ENCODE data around the gene BDKRB2.

Gene BDKRB2

DNA sequence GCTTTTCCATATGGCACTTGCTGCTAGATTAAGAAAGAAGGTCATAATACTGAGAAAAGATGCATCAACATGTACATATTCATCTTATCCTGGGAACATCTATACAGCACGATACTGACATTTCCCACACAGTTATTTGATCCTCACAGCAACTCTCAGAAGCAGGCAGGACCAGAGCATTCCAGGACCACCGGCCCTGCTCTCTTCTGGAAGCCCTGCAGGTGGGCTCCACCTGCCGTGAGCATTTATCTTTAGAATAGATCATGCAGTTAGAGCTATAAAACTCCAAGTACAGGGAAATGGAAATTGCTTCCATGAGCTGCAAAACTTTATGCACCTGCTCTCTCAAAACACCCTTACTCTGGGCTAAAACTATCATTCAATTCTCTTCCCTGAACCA lies 45.8 kb downstream of the BDKRB2 start:
- in situ Hi-C loops (cut with MboI; ENCODE audit: low sequenced_read_pairs, unreplicated experiment) = no loop called here
- no peak for TF ChIP-seq CTCF (IDR thresholded peaks at IDR 0.05; ENCODE audit: borderline replicate concordance, control extremely low read depth, extremely low read depth, insufficient read depth, missing control alignments)
- DNase-seq (ENCODE audit: low spot score) = no peak

- no peak for DNase-seq (ENCODE audit: low spot score)
- in situ Hi-C loops (cut with MboI; ENCODE audit: low sequenced_read_pairs, unreplicated experiment) = no loop called here
- no peak for TF ChIP-seq CTCF (IDR thresholded peaks at IDR 0.05; ENCODE audit: borderline replicate concordance, control extremely low read depth, extremely low read depth, insufficient read depth, missing control alignments)
These were observed 47.1 kb downstream of the BDKRB2 start for GRCh38 chr14:96251656-96252155.

- no peak for DNase-seq (ENCODE audit: low spot score)
- in situ Hi-C loops (cut with MboI; ENCODE audit: low sequenced_read_pairs, unreplicated experiment) = no loop called here
- TF ChIP-seq CTCF (IDR thresholded peaks at IDR 0.05; ENCODE audit: borderline replicate concordance, control extremely low read depth, extremely low read depth, insufficient read depth, missing control alignments) = no peak
These were observed 47.8 kb downstream of the BDKRB2 start for GRCh38 chr14:96252323-96252998.

GRCh38 chr14:96252999-96253539 lies 48.4 kb downstream of the BDKRB2 start:
- TF ChIP-seq CTCF (IDR thresholded peaks at IDR 0.05; ENCODE audit: borderline replicate concordance, control extremely low read depth, extremely low read depth, insufficient read depth, missing control alignments) = no peak
- in situ Hi-C loops (cut with MboI; ENCODE audit: low sequenced_read_pairs, unreplicated experiment) = no loop called here
- DNase-seq (ENCODE audit: low spot score) = no peak

- no peak for TF ChIP-seq CTCF (IDR thresholded peaks at IDR 0.05; ENCODE audit: borderline replicate concordance, control extremely low read depth, extremely low read depth, insufficient read depth, missing control alignments)
- no peak for DNase-seq (ENCODE audit: low spot score)
- in situ Hi-C loops (cut with MboI; ENCODE audit: low sequenced_read_pairs, unreplicated experiment) = no loop called here
These were observed 50.0 kb downstream of the BDKRB2 start for GRCh38 chr14:96254687-96255086.

DNA sequence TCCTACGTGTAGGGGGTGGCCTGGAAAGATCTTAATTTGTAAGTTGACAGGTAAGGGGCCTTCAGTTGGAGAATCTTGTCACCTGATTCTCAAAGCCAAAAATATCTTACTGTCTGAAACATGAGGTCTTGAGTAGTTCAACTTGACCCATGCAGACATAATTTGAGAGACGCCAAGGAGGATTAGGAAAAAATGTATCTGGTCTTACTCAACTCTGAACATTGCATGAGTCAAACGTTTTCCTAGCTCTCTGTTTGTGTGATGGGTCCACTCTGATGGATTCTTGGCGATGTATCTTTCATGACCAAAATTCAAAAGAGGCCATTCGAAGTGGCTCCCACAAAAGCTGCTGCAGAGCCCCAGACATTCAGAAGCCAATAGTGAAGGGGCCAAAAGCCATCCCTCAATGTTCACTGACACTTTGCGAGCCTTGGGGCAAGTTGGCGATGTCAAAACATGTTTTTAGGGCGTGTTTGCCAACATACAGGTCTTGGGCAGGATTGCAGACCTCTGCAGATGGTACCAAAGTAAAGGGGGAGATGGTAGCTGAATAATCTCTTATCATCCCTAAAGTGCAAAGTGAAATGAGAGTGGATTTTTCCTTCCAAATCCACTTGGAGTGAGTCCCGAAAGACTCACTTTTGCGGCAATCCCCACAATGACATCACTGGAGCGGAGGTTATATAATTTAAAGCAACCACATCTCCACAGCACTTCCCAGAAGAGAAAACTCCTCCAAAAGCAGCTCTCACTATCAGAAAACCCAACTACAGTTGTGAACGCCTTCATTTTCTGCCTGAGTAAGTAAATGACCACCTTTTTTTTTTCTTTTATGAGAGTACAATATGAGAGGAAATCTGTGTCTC lies 51.1 kb downstream of the BDKRB2 start, which contains the start of gene BDKRB1:
BDKRB1 (plus strand) TSS at position 710 of the 866 bp plus-strand sequence. CDS start 7,473 bp downstream, outside the sequence.
- DNase-seq (ENCODE audit: low spot score) = no peak
- TF ChIP-seq CTCF (IDR thresholded peaks at IDR 0.05; ENCODE audit: borderline replicate concordance, control extremely low read depth, extremely low read depth, insufficient read depth, missing control alignments) = no peak
- in situ Hi-C loops (cut with MboI; ENCODE audit: low sequenced_read_pairs, unreplicated experiment) = no loop called here
